ENCODE results near the gene DTX3. TPM values are rescaled to one million over a fixed set of nuclear protein-coding genes. Genes with fewer than 3 reads are reported as not detected.

DTX3 gene
- total and polyA plus RNA-seq, 2 of the 13 experiments (the other 11 are each of a cell fraction or from before 2014, with no cell fraction given) = 9.0 to 27.2 TPM

DNA sequence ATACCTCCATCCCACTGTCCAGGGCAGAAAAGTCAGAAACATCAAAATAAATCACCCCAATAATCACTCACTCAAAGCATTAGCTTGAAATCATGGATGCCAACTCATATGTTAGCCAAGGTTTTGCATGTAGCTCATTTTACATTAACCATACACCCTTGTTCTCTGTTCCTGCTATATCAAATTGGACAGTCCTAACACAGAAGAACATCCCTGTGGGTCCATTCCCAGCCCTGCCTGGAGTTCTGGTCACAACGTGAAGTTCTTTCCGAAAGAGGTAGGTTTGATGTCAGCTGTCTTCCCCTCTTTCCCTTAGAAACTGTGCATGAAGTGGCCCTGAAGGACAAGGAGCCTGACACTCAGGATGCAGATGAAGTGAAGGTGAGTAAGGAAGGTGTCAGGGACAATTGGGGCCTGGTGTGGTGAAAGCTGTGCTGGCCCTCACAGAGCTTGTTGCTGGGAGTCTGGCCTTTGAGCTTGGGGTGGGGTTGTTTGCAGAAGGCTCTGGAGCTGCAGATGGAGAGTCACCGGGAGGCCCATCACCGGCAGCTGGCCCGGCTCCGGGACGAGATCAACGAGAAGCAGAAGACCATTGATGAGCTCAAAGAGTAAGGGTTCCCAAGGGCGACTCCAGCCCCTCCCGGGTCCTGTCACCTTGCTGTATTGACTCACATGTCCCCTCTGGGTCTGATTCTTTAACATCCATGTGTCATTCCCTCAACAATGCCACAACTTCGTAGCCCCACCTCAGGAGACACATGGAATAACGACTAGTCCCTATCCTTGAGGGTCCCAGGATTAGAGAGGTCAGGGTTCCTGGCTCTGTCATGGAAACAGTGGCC is 28.6 kb upstream of the DTX3 start (continued):
- TF ChIP-seq, protein P1, sequence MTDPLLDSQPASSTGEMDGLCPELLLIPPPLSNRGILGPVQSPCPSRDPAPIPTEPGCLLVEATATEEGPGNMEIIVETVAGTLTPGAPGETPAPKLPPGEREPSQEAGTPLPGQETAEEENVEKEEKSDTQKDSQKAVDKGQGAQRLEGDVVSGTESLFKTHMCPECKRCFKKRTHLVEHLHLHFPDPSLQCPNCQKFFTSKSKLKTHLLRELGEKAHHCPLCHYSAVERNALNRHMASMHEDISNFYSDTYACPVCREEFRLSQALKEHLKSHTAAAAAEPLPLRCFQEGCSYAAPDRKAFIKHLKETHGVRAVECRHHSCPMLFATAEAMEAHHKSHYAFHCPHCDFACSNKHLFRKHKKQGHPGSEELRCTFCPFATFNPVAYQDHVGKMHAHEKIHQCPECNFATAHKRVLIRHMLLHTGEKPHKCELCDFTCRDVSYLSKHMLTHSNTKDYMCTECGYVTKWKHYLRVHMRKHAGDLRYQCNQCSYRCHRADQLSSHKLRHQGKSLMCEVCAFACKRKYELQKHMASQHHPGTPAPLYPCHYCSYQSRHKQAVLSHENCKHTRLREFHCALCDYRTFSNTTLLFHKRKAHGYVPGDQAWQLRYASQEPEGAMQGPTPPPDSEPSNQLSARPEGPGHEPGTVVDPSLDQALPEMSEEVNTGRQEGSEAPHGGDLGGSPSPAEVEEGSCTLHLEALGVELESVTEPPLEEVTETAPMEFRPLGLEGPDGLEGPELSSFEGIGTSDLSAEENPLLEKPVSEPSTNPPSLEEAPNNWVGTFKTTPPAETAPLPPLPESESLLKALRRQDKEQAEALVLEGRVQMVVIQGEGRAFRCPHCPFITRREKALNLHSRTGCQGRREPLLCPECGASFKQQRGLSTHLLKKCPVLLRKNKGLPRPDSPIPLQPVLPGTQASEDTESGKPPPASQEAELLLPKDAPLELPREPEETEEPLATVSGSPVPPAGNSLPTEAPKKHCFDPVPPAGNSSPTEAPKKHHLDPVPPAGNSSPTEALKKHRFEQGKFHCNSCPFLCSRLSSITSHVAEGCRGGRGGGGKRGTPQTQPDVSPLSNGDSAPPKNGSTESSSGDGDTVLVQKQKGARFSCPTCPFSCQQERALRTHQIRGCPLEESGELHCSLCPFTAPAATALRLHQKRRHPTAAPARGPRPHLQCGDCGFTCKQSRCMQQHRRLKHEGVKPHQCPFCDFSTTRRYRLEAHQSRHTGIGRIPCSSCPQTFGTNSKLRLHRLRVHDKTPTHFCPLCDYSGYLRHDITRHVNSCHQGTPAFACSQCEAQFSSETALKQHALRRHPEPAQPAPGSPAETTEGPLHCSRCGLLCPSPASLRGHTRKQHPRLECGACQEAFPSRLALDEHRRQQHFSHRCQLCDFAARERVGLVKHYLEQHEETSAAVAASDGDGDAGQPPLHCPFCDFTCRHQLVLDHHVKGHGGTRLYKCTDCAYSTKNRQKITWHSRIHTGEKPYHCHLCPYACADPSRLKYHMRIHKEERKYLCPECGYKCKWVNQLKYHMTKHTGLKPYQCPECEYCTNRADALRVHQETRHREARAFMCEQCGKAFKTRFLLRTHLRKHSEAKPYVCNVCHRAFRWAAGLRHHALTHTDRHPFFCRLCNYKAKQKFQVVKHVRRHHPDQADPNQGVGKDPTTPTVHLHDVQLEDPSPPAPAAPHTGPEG (CRISPR knock-in tag; IDR thresholded peaks at IDR 0.05) = 0 out of 2 replicates have a peak, but pooled peaks have one; percentile 43
- TF ChIP-seq, protein P2, sequence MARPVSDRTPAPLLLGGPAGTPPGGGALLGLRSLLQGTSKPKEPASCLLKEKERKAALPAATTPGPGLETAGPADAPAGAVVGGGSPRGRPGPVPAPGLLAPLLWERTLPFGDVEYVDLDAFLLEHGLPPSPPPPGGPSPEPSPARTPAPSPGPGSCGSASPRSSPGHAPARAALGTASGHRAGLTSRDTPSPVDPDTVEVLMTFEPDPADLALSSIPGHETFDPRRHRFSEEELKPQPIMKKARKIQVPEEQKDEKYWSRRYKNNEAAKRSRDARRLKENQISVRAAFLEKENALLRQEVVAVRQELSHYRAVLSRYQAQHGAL (CRISPR knock-in tag; IDR thresholded peaks at IDR 0.05; ENCODE audit: not compliant biosample characterization) = no peak
- TF ChIP-seq ZMYM3 (CRISPR knock-in tag; IDR thresholded peaks at IDR 0.05) = peak; percentile 50; the same call in 1 of the 2 replicates
- TF ChIP-seq GATA4 (IDR thresholded peaks at IDR 0.05; ENCODE audit: borderline replicate concordance, low read depth) = peak; percentile 44; the same call in 1 of the 2 replicates
- peak; percentile 65; the same call in 1 of the 2 replicates for TF ChIP-seq RXRB (CRISPR knock-in tag; IDR thresholded peaks at IDR 0.05; ENCODE audit: borderline replicate concordance)
- no peak for TF ChIP-seq ZNF34 (CRISPR knock-in tag; IDR thresholded peaks at IDR 0.05; ENCODE audit: borderline replicate concordance)
- TF ChIP-seq BHLHE40 (IDR thresholded peaks at IDR 0.05; ENCODE audit: low read length) = no peak
- no peak for TF ChIP-seq ZNF282 (IDR thresholded peaks at IDR 0.05; ENCODE audit: partially characterized antibody)
- TF ChIP-seq, protein P3, sequence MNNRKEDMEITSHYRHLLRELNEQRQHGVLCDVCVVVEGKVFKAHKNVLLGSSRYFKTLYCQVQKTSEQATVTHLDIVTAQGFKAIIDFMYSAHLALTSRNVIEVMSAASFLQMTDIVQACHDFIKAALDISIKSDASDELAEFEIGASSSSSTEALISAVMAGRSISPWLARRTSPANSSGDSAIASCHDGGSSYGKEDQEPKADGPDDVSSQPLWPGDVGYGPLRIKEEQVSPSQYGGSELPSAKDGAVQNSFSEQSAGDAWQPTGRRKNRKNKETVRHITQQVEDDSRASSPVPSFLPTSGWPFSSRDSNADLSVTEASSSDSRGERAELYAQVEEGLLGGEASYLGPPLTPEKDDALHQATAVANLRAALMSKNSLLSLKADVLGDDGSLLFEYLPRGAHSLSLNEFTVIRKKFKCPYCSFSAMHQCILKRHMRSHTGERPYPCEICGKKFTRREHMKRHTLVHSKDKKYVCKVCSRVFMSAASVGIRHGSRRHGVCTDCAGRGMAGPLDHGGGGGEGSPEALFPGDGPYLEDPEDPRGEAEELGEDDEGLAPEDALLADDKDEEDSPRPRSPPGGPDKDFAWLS (CRISPR knock-in tag; IDR thresholded peaks at IDR 0.05; ENCODE audit: borderline replicate concordance) = no peak
- peak; percentile 8 for TF ChIP-seq CEBPG (CRISPR knock-in tag; IDR thresholded peaks at IDR 0.05)
- TF ChIP-seq, protein P4, sequence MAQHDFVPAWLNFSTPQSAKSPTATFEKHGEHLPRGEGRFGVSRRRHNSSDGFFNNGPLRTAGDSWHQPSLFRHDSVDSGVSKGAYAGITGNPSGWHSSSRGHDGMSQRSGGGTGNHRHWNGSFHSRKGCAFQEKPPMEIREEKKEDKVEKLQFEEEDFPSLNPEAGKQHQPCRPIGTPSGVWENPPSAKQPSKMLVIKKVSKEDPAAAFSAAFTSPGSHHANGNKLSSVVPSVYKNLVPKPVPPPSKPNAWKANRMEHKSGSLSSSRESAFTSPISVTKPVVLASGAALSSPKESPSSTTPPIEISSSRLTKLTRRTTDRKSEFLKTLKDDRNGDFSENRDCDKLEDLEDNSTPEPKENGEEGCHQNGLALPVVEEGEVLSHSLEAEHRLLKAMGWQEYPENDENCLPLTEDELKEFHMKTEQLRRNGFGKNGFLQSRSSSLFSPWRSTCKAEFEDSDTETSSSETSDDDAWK (CRISPR knock-in tag; IDR thresholded peaks at IDR 0.05) = no peak
- TF ChIP-seq, protein P5, sequence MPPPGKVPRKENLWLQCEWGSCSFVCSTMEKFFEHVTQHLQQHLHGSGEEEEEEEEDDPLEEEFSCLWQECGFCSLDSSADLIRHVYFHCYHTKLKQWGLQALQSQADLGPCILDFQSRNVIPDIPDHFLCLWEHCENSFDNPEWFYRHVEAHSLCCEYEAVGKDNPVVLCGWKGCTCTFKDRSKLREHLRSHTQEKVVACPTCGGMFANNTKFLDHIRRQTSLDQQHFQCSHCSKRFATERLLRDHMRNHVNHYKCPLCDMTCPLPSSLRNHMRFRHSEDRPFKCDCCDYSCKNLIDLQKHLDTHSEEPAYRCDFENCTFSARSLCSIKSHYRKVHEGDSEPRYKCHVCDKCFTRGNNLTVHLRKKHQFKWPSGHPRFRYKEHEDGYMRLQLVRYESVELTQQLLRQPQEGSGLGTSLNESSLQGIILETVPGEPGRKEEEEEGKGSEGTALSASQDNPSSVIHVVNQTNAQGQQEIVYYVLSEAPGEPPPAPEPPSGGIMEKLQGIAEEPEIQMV (CRISPR knock-in tag; IDR thresholded peaks at IDR 0.05; ENCODE audit: low read depth) = no peak
- 0 out of 2 replicates have a peak, but pooled peaks have one; percentile 20 for TF ChIP-seq KLF11 (CRISPR knock-in tag; IDR thresholded peaks at IDR 0.05)
- TF ChIP-seq ZNF781 (CRISPR knock-in tag; IDR thresholded peaks at IDR 0.05; ENCODE audit: borderline replicate concordance, not compliant biosample characterization) = peak; percentile 73
- TF ChIP-seq TP53 (CRISPR knock-in tag; conservative IDR thresholded peaks at IDR 0.05) = no peak
- TF ChIP-seq PCBP1 (IDR thresholded peaks at IDR 0.05; ENCODE audit: borderline replicate concordance, low read depth, low read length) = no peak

Measured in HepG2 (cell line).